Prostate gland (tissue), 2 donors: Measurements from ENCODE around the gene KCNG2.

Experiments used
- POLR2A ChIP-seq: fragments of 450-650 bp; IDR thresholded peaks from one replicate; pipeline ENCODE4 v1.6.1; 2016; ENCODE audit warnings: antibody characterized with exemption, mild to moderate bottlenecking
- POLR2AphosphoS5 ChIP-seq: sonication (generic); formaldehyde crosslinking; IDR thresholded peaks from one replicate; pipeline ENCODE4 v1.6.1; 2017; ENCODE audit warnings: antibody characterized with exemption
- TF ChIP-seq, protein P1 (sequence below), 4 experiments: fragments of 200-600 bp in 2 of 4; fragments of 450-650 bp in 2 of 4; sonication (generic) in 2 of 4; IDR thresholded peaks; 1 replicate in 3 of 4; 2 replicates in 1 of 4; pipeline ENCODE4 v1.5.1; 2016 to 2019; ENCODE audit warnings: antibody characterized with exemption in 4 of 4, mild to moderate bottlenecking in 2 of 4, moderate library complexity in 2 of 4

DNA sequence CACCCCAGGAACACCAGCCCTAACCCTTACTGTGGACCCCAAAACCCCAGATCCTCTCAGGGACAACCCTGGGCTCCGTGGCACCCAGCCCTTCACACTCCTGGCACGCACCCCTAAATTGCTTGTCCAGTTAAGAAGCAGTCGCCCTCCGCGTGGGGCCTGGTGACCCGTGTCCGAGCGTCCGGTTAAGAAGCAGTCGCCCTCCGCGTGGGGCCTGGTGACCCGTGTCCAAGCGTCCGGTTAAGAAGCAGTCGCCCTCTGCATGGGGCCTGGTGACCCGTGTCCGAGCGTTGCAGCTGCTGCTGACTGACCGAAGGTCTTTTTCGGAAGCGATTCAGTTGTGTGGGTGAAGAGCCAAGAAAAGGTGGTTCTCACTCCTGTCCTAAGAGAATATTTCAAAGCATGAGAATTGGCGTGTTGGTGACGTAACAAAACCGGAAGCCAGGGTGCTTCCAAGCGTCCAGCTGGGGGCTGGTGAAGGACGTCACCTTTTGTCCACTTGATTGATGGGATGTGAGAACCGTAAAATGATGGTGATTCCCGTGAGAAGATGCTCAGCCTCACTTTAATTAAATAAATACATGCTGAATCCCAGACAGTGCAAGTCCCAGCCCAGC is 70.5 kb downstream of the KCNG2 start:
- TF ChIP-seq, protein P1, sequence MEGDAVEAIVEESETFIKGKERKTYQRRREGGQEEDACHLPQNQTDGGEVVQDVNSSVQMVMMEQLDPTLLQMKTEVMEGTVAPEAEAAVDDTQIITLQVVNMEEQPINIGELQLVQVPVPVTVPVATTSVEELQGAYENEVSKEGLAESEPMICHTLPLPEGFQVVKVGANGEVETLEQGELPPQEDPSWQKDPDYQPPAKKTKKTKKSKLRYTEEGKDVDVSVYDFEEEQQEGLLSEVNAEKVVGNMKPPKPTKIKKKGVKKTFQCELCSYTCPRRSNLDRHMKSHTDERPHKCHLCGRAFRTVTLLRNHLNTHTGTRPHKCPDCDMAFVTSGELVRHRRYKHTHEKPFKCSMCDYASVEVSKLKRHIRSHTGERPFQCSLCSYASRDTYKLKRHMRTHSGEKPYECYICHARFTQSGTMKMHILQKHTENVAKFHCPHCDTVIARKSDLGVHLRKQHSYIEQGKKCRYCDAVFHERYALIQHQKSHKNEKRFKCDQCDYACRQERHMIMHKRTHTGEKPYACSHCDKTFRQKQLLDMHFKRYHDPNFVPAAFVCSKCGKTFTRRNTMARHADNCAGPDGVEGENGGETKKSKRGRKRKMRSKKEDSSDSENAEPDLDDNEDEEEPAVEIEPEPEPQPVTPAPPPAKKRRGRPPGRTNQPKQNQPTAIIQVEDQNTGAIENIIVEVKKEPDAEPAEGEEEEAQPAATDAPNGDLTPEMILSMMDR (IDR thresholded peaks at IDR 0.05) = no peak
- TF ChIP-seq POLR2AphosphoS5 (no peak), POLR2A (no peak)
